Stimulated activated CD4-positive, alpha-beta T cell treated with anti-CD3 and anti-CD28 coated beads, Interleukin-4, amount 100 ng/mL, for 1 hour (primary cell): Measurements from ENCODE around the gene AMY1A.
"Not testable (repeated sequence)": the region's sequence is repeated elsewhere in the genome, so short reads cannot be mapped to it uniquely, and the experiment has no call there.

Source experiments
- DNase-seq: peaks from one replicate; pipeline ENCODE4 v3.0.0-alpha.2; 2020

Gene AMY1A

DNA sequence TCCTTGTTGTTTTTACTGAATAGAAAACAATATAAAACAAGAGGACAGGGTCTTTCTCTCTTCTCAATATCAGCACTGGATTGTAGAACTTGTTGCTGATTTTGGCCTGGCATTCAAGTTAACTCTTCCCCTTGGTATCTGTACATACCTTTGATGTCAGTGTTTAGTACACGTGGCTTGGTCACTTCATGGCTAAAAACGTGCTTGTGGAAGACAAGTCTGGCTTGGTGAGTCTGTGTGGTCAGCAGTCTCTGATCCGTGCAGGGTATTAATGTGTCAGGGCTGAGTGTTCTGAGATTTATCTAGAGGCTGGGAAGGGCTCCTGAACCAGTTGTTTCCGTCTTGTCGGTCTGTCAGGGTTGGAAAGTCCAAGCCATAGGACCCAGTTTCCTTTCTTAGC is at the start of gene AMY1A:
Gene AMY1A, plus strand, starts transcription at position 301 of the 400 bp plus-strand sequence. CDS start 571 bp downstream, outside the sequence.
- not testable (repeated sequence) for DNase-seq

DNA sequence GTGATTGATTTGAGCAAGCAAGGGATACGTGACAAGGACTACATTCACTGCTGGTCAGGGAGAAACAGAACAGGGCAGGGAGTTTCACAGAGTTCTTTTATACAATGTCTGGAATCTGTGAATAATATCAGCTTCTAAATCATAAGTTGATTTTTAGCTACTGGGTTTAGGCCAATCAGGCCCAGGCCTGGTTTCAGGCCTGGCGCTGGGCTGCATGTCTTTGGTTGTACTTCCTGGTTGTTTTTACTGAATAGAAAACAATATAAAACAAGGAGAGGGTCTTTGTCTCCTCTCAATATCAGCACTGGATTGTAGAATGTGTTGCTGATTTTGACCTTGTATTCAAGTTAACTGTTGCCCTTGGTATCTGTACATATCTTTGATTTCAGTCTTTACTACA is 39.2 kb upstream of the AMY1A start:
- DNase-seq: no peak

DNA sequence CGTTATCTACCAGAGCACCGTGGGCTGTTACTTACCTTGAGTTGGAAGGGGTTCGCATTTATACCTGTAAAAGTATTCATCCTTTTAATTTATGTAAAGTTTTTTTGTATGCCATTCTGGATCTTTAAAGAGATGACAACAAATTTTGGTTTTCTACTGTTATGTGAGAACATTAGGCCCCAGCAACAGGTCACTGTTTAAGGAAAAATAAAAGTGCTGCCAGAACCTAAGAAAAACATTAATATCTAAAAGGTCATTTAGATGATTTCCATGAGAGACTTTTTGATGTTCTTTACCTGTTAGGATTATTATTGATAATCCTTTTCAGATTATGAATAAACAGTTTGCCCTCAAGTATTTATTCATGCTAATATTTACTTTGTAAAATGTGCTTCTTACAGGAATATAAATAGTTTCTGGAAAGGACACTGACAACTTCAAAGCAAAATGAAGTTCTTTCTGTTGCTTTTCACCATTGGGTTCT is 38.5 kb upstream of the AMY1A start, which contains the start of gene AMY2A:
Gene AMY2A, plus strand, starts transcription at position 434 of the 484 bp plus-strand sequence. Its CDS starts 14 bp downstream, at position 448.
- DNase-seq: not testable (repeated sequence)

DNA sequence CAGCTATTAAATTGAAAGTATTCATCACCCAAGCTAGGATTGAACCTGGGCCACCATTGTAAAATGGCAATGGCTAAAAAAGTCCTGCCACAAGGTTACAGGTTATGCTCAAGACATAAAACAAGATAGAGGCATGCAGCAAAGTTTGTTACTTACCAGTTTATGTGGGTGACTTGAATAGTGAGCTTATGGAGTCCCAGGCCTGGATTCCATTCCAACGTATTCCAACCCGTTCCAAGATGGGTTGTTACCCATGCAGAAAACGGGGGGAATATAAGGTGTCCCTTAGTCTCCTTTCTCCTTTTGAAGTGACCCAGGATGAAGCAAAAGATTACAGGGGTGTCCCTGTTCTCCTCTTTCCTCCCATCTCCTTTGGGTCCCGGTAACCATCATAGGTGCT is 28.1 kb upstream of the AMY1A start:
- not testable (repeated sequence) for DNase-seq

DNA sequence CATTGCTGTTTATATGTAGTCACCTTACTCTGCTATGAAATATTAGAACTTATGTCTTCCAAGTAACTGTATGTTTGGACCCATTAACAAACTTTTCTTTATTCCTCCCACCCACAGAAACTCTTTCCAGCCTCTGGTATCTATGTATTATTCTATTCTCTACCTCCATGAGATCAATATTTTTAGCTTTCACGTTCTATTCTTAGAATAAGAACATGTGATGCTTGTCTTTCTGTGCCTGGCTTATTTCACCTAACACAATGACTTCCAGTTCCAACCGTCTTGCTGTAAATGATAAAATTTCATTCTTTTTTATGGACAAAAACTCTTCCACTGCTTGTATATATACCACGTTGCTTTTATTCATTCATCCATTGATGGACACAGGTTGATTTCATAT is 14.4 kb upstream of the AMY1A start:
- not testable (repeated sequence) for DNase-seq

DNA sequence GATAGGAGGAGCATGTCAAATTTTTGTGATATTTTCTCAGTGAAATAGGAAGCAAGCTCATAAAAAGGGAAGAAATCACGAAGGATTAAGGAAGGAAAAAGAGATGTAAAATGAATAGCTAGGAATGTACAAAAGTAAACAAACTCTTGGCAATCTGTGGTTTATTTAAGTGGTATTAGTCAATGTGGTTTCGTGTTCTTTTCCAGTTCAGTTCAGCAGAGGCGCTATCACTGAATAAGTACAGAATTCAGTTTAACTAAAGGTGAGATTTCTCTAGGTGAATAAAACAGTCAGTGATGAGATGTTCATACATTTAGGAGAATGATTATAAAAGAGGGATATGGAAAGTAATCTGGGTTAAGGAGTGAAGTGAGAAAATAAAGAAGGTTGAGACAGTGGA is 11.7 kb upstream of the AMY1A start:
- not testable (repeated sequence) for DNase-seq

DNA sequence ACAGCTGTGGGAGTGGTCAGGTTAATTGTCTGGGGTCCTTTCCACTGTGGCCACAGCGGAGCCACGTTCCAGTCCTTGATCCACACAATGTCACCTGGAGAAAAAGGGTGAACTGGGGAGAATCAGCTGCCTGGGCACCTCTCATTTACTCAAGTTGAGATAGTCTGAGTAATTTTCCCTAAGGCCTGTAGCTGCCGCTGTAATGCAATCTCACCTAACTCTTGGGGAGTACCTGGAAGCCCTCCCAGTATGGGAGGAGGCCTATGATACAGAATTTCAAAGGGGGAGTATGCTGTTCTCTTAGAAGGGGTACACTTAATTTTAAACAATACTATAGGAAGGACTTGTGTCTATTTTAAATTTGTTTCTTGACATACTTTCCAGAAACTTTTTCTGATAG is 5.3 kb upstream of the AMY1A start:
- DNase-seq: not testable (repeated sequence)

DNA sequence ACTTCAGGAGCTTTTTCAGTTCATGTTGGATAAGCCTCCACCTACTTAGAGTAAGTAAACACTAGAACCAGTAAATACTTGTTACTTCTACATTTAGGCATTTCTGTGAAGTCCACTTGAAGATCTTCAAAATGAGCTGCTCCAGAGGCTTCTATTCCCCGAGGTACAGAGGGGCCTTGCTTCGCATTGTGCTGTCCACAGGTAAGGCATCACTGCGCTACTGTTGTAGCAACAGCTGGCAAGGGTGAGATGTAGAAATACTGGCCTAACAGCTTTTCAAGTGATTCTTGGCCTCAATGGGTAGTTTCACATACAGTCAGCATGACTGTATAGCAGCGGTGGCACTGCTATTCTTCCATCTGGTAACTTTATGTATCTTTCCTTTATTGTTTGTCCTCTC is 4.7 kb upstream of the AMY1A start:
- not testable (repeated sequence) for DNase-seq

DNA sequence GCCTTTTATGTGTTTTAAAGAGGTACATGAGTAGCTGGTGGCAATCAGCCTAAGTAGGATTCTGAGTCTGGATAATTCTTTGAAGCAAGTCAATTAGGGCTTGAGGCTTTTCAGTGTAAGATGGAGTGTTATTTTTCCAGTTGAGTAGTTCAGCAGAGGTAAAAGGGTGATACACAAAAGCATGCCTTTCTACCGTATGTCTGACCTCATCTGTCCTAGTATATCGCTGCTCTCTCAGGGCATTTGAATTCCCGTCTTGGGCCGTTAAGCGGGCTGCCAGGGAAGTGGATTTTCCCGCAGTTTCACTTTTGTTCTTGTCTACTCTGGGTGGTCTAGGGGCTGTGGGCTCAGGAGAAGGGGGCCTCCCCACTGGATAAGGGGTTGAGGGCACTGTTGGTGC is 1.4 kb upstream of the AMY1A start:
- not testable (repeated sequence) for DNase-seq

DNA sequence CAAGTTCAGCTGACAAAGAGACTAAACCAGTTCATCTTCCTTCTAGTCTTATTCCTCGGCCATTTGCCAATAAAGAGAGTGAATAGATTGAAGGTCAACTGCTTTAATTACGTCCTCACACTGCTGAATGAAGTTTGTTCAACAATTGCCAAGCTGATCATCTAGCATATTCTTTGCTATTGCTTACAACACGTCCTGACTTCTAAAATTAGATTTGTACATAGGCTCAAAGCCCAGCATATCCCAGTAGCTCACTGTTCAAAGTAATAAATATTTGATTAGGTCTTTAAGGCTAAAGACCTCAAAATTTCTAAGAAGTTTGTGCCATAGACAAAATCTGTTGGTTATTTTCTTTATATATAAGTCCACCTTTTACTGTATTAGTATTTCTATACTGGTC is 20.8 kb downstream of the AMY1A start:
- DNase-seq: not testable (repeated sequence)

DNA sequence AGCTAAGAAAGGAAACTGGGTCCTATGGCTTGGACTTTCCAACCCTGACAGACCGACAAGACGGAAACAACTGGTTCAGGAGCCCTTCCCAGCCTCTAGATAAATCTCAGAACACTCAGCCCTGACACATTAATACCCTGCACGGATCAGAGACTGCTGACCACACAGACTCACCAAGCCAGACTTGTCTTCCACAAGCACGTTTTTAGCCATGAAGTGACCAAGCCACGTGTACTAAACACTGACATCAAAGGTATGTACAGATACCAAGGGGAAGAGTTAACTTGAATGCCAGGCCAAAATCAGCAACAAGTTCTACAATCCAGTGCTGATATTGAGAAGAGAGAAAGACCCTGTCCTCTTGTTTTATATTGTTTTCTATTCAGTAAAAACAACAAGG is 40.5 kb downstream of the AMY1A start, which contains the start of gene AMY1B:
Gene AMY1B, minus strand, starts transcription at position 101 of the 400 bp plus-strand sequence. CDS start 571 bp downstream, outside the sequence.
- not testable (repeated sequence) for DNase-seq

DNA sequence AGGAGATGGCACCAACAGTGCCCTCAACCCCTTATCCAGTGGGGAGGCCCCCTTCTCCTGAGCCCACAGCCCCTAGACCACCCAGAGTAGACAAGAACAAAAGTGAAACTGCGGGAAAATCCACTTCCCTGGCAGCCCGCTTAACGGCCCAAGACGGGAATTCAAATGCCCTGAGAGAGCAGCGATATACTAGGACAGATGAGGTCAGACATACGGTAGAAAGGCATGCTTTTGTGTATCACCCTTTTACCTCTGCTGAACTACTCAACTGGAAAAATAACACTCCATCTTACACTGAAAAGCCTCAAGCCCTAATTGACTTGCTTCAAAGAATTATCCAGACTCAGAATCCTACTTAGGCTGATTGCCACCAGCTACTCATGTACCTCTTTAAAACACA is 41.9 kb downstream of the AMY1A start:
- not testable (repeated sequence) for DNase-seq

DNA sequence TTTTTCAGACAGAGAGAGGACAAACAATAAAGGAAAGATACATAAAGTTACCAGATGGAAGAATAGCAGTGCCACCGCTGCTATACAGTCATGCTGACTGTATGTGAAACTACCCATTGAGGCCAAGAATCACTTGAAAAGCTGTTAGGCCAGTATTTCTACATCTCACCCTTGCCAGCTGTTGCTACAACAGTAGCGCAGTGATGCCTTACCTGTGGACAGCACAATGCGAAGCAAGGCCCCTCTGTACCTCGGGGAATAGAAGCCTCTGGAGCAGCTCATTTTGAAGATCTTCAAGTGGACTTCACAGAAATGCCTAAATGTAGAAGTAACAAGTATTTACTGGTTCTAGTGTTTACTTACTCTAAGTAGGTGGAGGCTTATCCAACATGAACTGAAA is 45.1 kb downstream of the AMY1A start:
- DNase-seq: not testable (repeated sequence)

DNA sequence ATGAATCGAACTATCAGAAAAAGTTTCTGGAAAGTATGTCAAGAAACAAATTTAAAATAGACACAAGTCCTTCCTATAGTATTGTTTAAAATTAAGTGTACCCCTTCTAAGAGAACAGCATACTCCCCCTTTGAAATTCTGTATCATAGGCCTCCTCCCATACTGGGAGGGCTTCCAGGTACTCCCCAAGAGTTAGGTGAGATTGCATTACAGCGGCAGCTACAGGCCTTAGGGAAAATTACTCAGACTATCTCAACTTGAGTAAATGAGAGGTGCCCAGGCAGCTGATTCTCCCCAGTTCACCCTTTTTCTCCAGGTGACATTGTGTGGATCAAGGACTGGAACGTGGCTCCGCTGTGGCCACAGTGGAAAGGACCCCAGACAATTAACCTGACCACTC is 45.7 kb downstream of the AMY1A start:
- not testable (repeated sequence) for DNase-seq

DNA sequence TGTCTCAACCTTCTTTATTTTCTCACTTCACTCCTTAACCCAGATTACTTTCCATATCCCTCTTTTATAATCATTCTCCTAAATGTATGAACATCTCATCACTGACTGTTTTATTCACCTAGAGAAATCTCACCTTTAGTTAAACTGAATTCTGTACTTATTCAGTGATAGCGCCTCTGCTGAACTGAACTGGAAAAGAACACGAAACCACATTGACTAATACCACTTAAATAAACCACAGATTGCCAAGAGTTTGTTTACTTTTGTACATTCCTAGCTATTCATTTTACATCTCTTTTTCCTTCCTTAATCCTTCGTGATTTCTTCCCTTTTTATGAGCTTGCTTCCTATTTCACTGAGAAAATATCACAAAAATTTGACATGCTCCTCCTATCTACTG is 52.1 kb downstream of the AMY1A start:
- DNase-seq: not testable (repeated sequence)

DNA sequence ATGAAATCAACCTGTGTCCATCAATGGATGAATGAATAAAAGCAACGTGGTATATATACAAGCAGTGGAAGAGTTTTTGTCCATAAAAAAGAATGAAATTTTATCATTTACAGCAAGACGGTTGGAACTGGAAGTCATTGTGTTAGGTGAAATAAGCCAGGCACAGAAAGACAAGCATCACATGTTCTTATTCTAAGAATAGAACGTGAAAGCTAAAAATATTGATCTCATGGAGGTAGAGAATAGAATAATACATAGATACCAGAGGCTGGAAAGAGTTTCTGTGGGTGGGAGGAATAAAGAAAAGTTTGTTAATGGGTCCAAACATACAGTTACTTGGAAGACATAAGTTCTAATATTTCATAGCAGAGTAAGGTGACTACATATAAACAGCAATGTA is 54.8 kb downstream of the AMY1A start:
- DNase-seq: not testable (repeated sequence)
